Liver (tissue), 9 donors: Measurements from ENCODE around the gene FAM210B. TPM values are rescaled to one million over a fixed set of nuclear protein-coding genes. Genes with fewer than 3 reads are reported as not detected.

Experiments used
- DNase-seq: peaks from one replicate; pipeline ENCODE4 v3.0.0-alpha.2; 2017; ENCODE audit warnings: low spot score
- H3K27ac ChIP-seq, 2 donors: one replicate each; pipeline ENCODE4 v1.7.0; 2013; ENCODE audit warnings: inconsistent platforms in 2 of 2, low read length in 2 of 2, control low read depth in 1 of 2, low read depth in 1 of 2, mild to moderate bottlenecking in 1 of 2
- H3K27me3 ChIP-seq, 4 donors: one replicate each; pipeline versions ENCODE4 v1.6.1 to v1.7.0; 2013; ENCODE audit warnings: low read length in 3 of 4, inconsistent platforms in 1 of 4, mild to moderate bottlenecking in 1 of 4, moderate library complexity in 1 of 4; ENCODE audit not compliant: control insufficient read depth in 4 of 4, insufficient read depth in 4 of 4
- H3K36me3 ChIP-seq, 4 donors: one replicate each; pipeline versions ENCODE4 v1.6.1 to v1.7.0; 2013; ENCODE audit warnings: low read length in 3 of 4, mild to moderate bottlenecking in 3 of 4, low read depth in 1 of 4, moderate library complexity in 1 of 4; ENCODE audit not compliant: control insufficient read depth in 4 of 4, insufficient read depth in 3 of 4
- H3K4me1 ChIP-seq, 4 donors: one replicate each; pipeline versions ENCODE4 v1.6.1 to v1.7.0; 2013; ENCODE audit warnings: low read length in 3 of 4, mild to moderate bottlenecking in 3 of 4, moderate library complexity in 1 of 4; ENCODE audit not compliant: control insufficient read depth in 4 of 4, insufficient read depth in 4 of 4
- H3K4me3 ChIP-seq, 3 donors: one replicate each; pipeline versions ENCODE4 v1.6.1 to v1.7.0; 2013; ENCODE audit warnings: low read length in 3 of 3, control low read depth in 1 of 3, low read depth in 1 of 3, mild to moderate bottlenecking in 1 of 3
- H3K9ac ChIP-seq, 2 donors: one replicate each; pipeline ENCODE4 v1.7.0; 2013; ENCODE audit warnings: low read length in 2 of 2, mild to moderate bottlenecking in 2 of 2, moderate library complexity in 2 of 2, control low read depth in 1 of 2, low read depth in 1 of 2
- H3K9me3 ChIP-seq, 4 donors: one replicate each; pipeline versions ENCODE4 v1.6.1 to v1.7.0; 2013; ENCODE audit warnings: low read length in 3 of 4; ENCODE audit not compliant: control insufficient read depth in 4 of 4
- ATF3 ChIP-seq: IDR thresholded peaks from 2 replicates; pipeline ENCODE4 v1.6.1; 2016; ENCODE audit warnings: antibody characterized with exemption
- CTCF ChIP-seq: fragments of 150-350 bp; IDR thresholded peaks from 2 replicates; pipeline ENCODE4 v1.5.1; 2017; ENCODE audit warnings: improper control_type of control experiment, low read depth, low read length; ENCODE audit not compliant: missing input control
- FOXA1 ChIP-seq: IDR thresholded peaks from 2 replicates; pipeline ENCODE4 v1.6.1; 2016; ENCODE audit warnings: antibody characterized with exemption
- FOXA2 ChIP-seq: IDR thresholded peaks from 2 replicates; pipeline ENCODE4 v1.6.1; 2016; ENCODE audit warnings: antibody characterized with exemption
- GABPA ChIP-seq, 2 donors: IDR thresholded peaks in 1 of 2; conservative IDR thresholded peaks in 1 of 2; 2 replicates each; pipeline ENCODE4 v1.6.1; 2016; ENCODE audit warnings: antibody characterized with exemption in 2 of 2, mild to moderate bottlenecking in 1 of 2, moderate library complexity in 1 of 2
- HNF4A ChIP-seq, 2 donors: conservative IDR thresholded peaks; 2 replicates each; pipeline ENCODE4 v1.6.1; 2016; ENCODE audit warnings: antibody characterized with exemption in 2 of 2, mild to moderate bottlenecking in 2 of 2
- HNF4G ChIP-seq: IDR thresholded peaks from 2 replicates; pipeline ENCODE4 v1.6.1; 2016; ENCODE audit warnings: antibody characterized with exemption
- JUND ChIP-seq, 2 donors: IDR thresholded peaks; 2 replicates each; pipeline ENCODE4 v1.6.1; 2016; ENCODE audit warnings: antibody characterized with exemption in 2 of 2
- MAX ChIP-seq: IDR thresholded peaks from 2 replicates; pipeline ENCODE4 v1.6.1; 2016; ENCODE audit warnings: antibody characterized with exemption
- NR2F2 ChIP-seq: IDR thresholded peaks from 2 replicates; pipeline ENCODE4 v1.6.1; 2016; ENCODE audit warnings: antibody characterized with exemption
- RAD21 ChIP-seq, 2 donors: IDR thresholded peaks; 2 replicates each; pipeline ENCODE4 v1.6.1; 2016; ENCODE audit warnings: antibody characterized with exemption in 2 of 2, mild to moderate bottlenecking in 2 of 2
- RXRA ChIP-seq, 2 donors: IDR thresholded peaks; 2 replicates each; pipeline ENCODE4 v1.6.1; 2017 to 2018; ENCODE audit warnings: antibody characterized with exemption in 2 of 2, mild to moderate bottlenecking in 1 of 2
- SP1 ChIP-seq: IDR thresholded peaks from 2 replicates; pipeline ENCODE4 v1.6.1; 2018; ENCODE audit warnings: antibody characterized with exemption, mild to moderate bottlenecking
- TAF1 ChIP-seq: conservative IDR thresholded peaks from 2 replicates; pipeline ENCODE4 v1.6.1; 2016; ENCODE audit warnings: antibody characterized with exemption, mild to moderate bottlenecking
- YY1 ChIP-seq: IDR thresholded peaks from 2 replicates; pipeline ENCODE4 v1.6.1; 2016; ENCODE audit warnings: antibody characterized with exemption, mild to moderate bottlenecking
- ZBTB33 ChIP-seq: IDR thresholded peaks from 2 replicates; pipeline ENCODE4 v1.6.1; 2016; ENCODE audit warnings: antibody characterized with exemption
- WGBS: extraction: QIAGEN DNeasy Blood & Tissue Kit; methylation state at CpG from one replicate; pipeline ENCODE4 v1.1.7; 2013; 5-methylcytosine and 5-hydroxymethylcytosine counted together
- polyA plus RNA-seq, 2 donors: library from polyadenylated mRNA; stranded (reverse) in 1 of 2; unstranded in 1 of 2; fragments of 200-250 nt in 1 of 2; fragments of >200 nt in 1 of 2; fragmentation: Nextera tagmentation in 1 of 2; extraction: Ambion mirVana in 1 of 2; gene quantifications; one replicate each; pipeline versions ENCODE4 v1.2.1 to v1.2.3, GENCODE V29; 2013 to 2015
- total RNA-seq, 2 donors: library from RNA; depleted of rRNA; stranded (reverse); fragments of >200 nt; gene quantifications; one replicate each; pipeline ENCODE4 v1.2.3, GENCODE V29; 2014
- TF ChIP-seq, protein P1 (sequence below): IDR thresholded peaks from 2 replicates; pipeline ENCODE4 v1.6.1; 2016; ENCODE audit warnings: antibody characterized with exemption, mild to moderate bottlenecking
- donor health status: healthy.
- donor health status: healthy.
- donor health status: healthy.
- donor health status: healthy.
- donor health status: healthy.

The FAM210B gene
- total and polyA plus RNA-seq, 4 donors: 21.8 to 139 (median 30.7) TPM

GRCh38 chr20:56414842-56415765, 56.3 kb downstream of the FAM210B start:
- Histone ChIP-seq H3K9ac (no peak overlapping the region), H3K27ac (no peak overlapping the region), H3K4me3 (no peak overlapping the region), H3K4me1 (peaks cover 2 to 21% (median 17%) of the 10 kb centered on the region in 4 donors), H3K36me3 (no peaks in the 10 kb centered on the region), H3K9me3 (no peaks in the 10 kb centered on the region), H3K27me3 (no peaks in the 10 kb centered on the region)
- 86% methylated on average over 12 of the region's 12 CpGs for WGBS
- DNase-seq: no peak
- TF ChIP-seq HNF4G: no peak
- no peak for TF ChIP-seq FOXA1
- TF ChIP-seq SP1: no peak
- no peak for TF ChIP-seq NR2F2
- TF ChIP-seq FOXA2: no peak
- TF ChIP-seq MAX: no peak

- H3K4me3 ChIP-seq: no peak overlapping the region
- H3K27ac ChIP-seq: no peak overlapping the region
- H3K9ac ChIP-seq: no peak overlapping the region
- TF ChIP-seq RAD21 (IDR thresholded peaks at IDR 0.05) (no peak), RXRA (IDR thresholded peaks at IDR 0.05) (no peak), MAX (no peak), TAF1 (no peak), YY1 (no peak), CTCF (no peak), NR2F2 (no peak), ATF3 (no peak), HNF4G (no peak), HNF4A (conservative IDR thresholded peaks at IDR 0.05) (no peak), JUND (IDR thresholded peaks at IDR 0.05) (no peak), FOXA1 (no peak), ZBTB33 (no peak), FOXA2 (no peak), SP1 (no peak), GABPA (IDR thresholded peaks at IDR 0.05 in 1 of 2, conservative IDR thresholded peaks at IDR 0.05 in 1 of 2) (no peak)
- TF ChIP-seq, protein P1, sequence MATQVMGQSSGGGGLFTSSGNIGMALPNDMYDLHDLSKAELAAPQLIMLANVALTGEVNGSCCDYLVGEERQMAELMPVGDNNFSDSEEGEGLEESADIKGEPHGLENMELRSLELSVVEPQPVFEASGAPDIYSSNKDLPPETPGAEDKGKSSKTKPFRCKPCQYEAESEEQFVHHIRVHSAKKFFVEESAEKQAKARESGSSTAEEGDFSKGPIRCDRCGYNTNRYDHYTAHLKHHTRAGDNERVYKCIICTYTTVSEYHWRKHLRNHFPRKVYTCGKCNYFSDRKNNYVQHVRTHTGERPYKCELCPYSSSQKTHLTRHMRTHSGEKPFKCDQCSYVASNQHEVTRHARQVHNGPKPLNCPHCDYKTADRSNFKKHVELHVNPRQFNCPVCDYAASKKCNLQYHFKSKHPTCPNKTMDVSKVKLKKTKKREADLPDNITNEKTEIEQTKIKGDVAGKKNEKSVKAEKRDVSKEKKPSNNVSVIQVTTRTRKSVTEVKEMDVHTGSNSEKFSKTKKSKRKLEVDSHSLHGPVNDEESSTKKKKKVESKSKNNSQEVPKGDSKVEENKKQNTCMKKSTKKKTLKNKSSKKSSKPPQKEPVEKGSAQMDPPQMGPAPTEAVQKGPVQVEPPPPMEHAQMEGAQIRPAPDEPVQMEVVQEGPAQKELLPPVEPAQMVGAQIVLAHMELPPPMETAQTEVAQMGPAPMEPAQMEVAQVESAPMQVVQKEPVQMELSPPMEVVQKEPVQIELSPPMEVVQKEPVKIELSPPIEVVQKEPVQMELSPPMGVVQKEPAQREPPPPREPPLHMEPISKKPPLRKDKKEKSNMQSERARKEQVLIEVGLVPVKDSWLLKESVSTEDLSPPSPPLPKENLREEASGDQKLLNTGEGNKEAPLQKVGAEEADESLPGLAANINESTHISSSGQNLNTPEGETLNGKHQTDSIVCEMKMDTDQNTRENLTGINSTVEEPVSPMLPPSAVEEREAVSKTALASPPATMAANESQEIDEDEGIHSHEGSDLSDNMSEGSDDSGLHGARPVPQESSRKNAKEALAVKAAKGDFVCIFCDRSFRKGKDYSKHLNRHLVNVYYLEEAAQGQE: no peak
- no peak for DNase-seq
- no peaks in the 10 kb centered on the region for H3K36me3 ChIP-seq
- H3K4me1 ChIP-seq: peaks cover 0 to 8% (median 5%) of the 10 kb centered on the region in 4 donors
- H3K9me3 ChIP-seq: no peaks in the 10 kb centered on the region
- H3K27me3 ChIP-seq: no peaks in the 10 kb centered on the region
- WGBS: 95% methylated on average over 7 of the region's 7 CpGs
Measured at GRCh38 chr20:56417402-56417801, 58.6 kb downstream of the FAM210B start.
